GM12874 (cell line): Measurements from ENCODE around the gene RHOV.
A peak's percentile ranks its signal among the peaks of the same experiment; 100 is the strongest.

ENCODE experiments used
- CTCF ChIP-seq: IDR thresholded peaks from 2 replicates; pipeline ENCODE4 v1.5.1; 2011; ENCODE audit warnings: low read depth, mild to moderate bottlenecking, control low read depth, low read length, moderate library complexity; ENCODE audit not compliant: insufficient read depth

RHOV gene

GRCh38 chr15:40863660-40864270 is 10.3 kb downstream of the RHOV start:
- no peak for TF ChIP-seq CTCF

DNA sequence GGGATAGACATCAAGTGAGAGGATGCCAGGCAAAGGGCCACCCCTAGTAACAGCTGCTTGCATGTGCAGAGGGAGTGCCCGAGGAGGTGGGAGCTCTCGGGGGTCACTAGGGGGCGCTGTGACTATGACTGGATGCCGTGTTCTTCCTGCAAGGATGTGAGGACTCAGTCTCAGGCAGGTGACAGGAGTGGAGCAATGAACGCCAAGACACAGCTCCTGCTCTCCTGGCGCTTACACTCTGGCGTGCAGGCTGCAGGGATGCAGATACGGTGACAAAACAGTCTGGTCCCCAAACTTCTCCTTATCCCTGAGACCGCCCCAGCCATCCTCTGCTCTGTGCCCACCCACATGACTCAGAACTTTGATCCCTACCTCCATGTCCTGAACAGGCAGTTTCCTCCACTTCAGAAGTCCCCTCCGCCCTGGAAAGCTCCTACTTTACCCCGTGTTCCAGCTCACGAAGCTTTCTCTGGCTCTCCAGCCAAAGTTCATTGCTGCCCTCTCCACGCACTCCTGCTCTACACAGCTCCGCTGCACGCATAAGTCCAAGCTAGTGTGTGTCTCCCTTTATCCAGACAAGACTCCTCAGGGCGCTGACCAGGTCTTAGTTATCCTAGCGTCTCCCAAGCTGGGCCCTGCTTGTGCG is 14.7 kb downstream of the RHOV start:
- peak; percentile 95 for TF ChIP-seq CTCF

- TF ChIP-seq CTCF = no peak
Observed at GRCh38 chr15:40858706-40859105, 15.3 kb downstream of the RHOV start.

GRCh38 chr15:40857601-40858341 is 16.3 kb downstream of the RHOV start:
- TF ChIP-seq CTCF = peak; percentile 98

DNA sequence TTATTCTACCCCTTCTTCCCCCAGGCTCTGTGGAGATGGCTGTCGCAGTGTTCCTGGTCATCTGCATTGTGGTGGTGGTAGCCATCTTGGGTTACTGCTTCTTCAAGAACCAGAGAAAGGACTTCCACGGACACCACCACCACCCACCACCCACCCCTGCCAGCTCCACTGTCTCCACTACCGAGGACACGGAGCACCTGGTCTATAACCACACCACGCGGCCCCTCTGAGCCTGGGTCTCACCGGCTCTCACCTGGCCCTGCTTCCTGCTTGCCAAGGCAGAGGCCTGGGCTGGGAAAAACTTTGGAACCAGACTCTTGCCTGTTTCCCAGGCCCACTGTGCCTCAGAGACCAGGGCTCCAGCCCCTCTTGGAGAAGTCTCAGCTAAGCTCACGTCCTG is 17.3 kb downstream of the RHOV start:
- no peak for TF ChIP-seq CTCF

- no peak for TF ChIP-seq CTCF
Observed at GRCh38 chr15:40855706-40856234, 18.3 kb downstream of the RHOV start.

- no peak for TF ChIP-seq CTCF
Observed at GRCh38 chr15:40854161-40854560, 19.9 kb downstream of the RHOV start.
